Bone marrow (tissue), 2 donors: ENCODE measurements around the gene TSHZ3.

Source experiments
- DNase-seq, 2 donors: peaks; one replicate each; lab custom pipeline; 2025; lab: John Stamatoyannopoulos, UW

TSHZ3 gene

DNA sequence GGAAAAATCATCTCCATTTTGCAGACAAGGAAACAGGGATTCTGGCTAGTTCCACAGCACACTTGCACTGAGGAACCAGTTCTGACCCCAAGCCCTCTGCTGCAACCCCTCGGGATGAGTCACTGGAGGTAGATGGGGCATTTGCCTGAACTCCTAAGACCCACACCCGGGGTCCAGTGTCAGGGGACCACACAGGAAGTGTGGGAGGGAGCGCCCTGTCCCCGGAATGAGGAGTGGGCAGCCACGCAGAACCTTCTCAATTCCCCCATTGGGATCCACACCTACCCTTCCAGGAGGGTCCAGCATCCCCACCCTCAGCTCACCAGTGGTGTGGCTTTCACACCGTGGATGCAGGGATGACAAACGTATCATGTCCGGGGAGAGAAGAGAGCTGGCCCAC lies 62.7 kb downstream of the TSHZ3 start:
- no peak for DNase-seq

DNA sequence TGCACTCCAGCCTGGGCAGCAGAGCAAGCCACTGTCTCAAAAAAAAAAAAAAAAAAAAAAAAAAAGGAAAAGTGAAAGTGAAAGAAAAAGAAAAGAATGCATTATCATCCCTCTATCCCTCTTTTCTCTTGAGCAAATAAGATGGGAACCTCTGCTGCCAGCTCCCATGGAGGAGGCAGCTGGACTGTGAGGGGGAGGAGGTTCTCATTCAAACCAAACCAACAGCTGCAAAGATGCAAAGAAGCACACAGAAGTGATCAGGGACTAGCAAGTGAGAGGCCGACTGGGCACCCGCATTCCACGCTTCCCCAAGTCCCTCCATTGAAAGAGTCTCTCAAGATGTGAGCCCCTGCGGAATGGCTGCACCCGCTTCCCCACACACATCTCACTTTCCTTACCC lies 63.5 kb downstream of the TSHZ3 start:
- no peak for DNase-seq

DNA sequence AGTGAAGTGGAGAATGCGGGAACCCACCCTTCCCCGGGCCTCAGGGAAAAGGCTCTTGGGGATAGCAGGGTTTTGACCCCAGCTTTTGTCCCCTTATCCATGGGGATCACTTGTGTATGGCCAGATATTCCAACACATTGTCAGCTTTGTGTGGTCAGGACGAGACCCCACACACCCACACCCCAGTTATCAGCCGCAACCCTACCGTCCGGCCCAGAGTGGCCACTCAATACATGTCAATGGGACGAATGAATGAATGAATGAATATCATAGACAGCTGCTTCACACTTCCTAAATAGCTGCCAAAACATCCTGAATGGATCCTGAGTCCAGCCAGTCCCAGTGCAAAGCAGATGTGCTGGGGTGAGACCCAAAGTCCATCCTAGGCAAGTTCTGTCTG lies 64.6 kb downstream of the TSHZ3 start:
- DNase-seq, result no peak

DNA sequence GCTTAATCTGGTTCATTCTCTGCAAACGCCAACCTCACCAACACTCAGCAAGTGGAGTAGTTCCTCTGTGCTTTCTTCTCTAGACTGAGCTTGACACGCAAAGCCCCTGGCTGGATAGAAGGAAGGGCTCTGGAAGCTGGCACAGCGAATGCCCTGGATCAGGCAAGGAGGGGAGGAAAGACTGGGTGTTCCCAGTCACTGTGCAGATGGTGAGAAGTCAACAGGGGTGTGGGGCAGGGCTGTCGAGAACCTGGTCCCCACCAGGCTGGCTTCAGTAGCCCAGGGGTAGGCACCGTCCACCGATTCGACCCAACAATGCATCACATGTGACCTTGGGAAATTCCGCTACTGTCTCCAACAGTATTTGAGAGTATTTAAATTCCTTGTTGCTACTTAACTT lies 65.5 kb downstream of the TSHZ3 start:
- DNase-seq, result no peak

DNA sequence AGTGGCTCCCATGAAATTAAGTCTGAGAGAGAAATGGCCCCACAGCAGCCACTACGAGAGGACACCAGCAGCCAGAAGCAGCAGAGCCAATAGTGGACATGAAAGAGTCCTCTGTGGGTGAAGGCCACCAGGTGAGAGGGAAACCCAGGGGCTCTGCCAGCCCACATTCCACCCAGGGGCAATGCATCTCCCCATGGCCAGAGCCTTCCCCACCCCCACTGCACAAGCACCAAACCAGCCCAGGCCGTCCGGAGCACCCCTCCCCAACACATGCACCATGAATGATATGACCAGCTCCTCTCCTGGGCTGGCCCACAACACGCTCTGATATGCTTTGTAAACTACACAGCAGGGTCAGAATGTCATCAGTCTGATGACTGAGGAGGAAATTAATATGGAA lies 66.9 kb downstream of the TSHZ3 start:
- DNase-seq, result no peak

DNA sequence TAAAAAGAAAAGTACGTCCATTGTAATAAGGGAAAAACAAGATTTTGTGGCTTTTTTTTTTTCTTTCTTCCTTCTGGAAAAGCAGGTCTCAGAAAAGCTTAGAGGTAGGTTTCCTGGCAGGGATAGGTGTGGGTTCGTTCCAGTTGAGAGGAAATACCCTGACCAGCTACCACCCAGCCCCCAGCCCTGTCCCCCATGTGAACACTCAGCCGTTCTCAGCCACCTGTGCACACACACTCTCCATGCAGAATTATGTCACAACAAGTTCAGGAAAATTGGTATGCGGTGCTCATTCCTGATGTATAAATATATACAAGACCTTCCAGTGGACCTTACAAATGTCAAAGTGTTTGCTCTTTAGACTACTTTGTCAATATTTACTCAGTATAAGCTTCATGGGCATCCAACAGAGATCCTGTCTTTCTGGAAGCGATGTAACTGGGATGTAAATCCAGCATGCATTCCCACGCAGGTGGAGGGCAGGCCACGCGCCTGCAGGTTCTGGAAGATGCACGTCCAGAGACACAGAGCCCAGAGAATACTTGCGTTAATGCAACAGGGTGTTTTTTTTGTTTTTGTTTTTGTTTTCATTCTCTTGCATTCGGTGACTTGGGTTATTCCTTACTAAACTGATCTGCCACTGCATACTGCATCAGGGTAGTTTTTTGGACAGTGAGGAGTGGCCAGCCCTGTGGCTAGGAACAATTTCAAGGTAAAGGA lies 68.8 kb downstream of the TSHZ3 start:
- DNase-seq, result no peak

DNA sequence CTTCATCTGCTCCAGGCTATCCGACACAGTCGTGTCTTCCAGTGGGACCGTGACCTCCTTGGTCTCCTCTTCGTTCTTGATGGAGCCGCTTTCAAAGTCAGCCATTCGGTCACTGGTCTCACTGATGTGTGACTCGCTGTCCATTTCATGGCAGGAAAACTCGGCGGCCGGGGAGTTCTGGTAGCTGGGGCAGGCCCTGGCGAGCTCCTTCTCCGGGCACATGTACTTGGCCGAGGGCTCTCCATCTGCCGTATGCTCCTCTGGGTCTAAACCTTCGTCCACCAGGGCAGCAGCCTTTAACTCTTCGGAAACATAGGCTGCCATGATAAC lies 69.8 kb downstream of the TSHZ3 start:
- no peak for DNase-seq

DNA sequence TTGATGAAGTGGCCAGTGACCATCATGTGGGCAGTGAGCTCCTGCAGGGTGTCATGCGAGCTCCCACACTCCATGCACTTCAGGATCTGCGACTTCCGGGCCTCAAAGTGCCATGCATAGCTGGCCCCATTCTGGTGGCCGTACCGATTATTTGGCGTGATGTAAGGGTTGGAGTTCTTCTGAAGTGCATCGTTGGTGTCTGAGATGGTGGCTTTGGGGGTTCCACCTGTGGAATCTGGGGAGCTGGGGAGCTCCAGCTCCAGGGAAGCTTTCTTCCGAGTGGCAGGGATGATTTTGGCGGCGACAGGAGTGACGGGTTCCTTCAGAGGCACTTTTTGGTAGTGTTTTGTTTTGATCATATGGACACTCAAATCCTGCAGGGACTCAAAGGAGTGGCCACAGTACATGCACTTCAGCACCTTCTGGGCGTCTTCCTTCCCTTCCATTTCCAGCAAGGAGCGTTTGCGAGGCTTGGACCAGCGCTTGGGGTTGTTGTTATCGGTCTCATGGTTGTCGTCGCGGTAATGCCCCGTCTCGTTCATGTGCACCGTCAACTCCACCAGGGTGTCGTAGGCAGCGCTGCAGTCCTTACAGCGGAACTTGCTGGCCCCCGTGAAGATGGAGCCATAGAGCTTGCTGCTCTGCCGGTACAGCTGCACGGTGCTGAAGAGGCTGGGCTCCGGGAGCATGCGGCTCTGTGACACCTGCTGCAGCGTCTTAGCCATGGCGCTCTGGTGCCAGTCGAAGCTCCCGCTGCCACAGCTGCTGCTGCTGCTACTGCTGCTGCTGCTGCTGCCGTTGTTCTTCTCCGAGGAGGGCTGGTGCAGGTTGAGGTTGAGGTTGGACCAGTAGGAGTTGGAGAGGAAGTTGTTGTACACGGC lies 70.4 kb downstream of the TSHZ3 start:
- no peak for DNase-seq

DNA sequence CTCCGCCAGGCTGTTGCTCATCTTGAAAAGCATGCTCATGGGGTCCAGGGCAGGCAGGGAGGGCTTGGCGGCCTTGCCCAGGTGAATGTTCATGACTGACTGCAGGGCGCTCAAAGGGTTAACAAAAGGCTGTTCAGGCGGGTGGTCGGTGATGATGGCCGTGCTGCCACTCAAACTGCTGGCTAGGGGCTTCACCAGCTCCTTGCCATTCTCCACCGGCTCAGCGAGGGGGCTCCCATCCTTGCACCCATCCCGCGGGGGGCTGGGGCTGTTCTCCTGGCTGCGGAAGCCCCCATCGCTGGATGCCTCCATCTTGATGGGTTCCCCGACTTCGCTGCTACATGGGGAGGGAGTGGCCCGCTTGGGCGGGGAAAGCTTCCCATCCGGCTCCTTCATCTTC lies 71.7 kb downstream of the TSHZ3 start:
- DNase-seq, result no peak

DNA sequence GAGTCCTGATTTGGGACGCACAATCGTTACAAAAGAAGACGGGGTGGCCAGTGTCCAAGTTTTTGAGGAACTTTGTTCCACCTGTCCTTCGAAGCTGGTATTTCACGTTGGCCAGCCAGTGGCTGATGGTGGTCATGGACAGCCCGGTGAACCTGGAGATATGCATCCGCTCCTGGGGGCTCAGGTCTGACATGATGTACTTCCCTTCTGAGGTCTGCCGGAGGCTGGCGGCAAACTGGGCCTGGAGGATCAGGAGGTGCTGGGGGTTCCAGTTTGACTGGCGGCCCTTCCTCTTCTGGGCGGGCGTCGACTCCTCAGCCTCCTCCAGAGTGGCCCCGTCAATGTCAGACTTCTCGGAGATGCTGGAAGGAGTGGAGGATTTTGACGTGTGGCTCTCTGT lies 72.4 kb downstream of the TSHZ3 start:
- no peak for DNase-seq

DNA sequence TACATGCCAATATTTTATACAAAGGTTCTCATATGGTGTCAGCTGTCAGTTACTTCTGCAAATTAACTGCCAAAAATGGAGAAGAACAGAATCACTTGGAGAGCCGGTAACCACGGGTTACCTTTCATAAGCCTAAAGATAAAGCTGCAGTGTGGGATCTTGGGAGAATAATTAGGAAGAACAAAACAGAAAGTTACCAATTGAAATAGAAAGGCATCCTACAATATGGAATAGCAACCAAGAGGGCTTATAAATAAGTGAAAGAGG lies 74.2 kb downstream of the TSHZ3 start:
- no peak for DNase-seq

DNA sequence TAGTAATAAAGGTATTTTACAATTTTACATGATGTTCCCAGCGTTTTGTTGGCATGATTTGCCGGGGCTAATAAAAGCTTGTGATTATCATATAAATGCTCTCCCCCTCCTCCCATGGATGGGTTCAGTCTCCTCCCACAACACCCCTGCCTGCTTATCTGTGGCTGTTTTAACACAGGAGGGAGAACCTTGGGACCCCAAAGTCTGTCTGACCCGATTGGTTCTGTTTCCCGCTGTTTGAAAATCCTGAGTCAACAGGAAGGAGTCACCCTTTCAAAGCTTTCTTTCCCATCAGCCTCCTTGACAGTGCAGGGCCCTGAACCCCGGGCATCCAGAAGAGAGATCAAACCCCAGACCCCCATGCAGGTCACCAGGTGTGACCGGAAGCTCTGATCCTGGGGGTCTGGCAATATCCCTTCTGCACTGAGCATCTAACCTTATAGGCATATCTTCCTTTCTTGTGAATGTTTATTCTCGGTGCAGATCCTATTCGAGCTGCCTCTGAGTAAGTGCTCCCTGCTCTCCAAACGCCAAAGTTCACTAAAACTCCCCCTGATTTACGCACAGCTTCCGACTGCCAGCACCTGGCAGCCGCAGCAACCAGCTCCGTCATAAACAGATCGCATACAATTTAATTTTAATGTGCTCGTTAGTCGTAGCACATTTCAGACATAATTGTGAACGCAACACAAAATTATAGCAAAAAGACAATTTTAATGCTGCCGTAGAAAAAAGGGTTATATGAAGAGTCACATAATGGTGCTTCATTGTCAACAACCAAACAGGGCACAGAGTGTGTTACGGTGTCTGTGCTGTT lies 74.8 kb downstream of the TSHZ3 start:
- DNase-seq, result no peak

DNA sequence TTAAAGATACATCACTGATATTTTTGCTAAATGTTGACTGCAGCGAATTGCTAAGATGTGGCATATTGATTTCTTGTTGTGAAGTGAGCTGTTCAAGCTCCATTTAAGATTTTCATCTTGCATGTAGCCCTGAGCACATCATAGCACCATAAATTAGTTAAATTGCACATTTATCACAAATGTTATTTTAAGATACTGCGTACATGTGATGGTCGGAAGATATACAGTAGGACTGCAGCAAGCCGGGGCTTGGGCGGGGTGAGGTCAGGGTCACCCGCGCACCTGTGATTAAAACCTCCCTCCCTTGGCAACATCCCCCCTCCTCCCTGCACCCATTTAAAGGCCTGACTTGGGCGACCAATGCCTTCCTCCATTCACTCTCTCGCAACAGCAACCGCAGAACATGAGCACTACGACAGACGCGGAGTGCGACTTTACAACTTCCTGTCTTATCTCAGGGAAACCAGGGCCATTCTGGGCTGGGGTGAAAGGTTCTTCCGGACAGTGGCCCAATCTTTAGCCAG lies 76.6 kb downstream of the TSHZ3 start:
- DNase-seq, result no peak

DNA sequence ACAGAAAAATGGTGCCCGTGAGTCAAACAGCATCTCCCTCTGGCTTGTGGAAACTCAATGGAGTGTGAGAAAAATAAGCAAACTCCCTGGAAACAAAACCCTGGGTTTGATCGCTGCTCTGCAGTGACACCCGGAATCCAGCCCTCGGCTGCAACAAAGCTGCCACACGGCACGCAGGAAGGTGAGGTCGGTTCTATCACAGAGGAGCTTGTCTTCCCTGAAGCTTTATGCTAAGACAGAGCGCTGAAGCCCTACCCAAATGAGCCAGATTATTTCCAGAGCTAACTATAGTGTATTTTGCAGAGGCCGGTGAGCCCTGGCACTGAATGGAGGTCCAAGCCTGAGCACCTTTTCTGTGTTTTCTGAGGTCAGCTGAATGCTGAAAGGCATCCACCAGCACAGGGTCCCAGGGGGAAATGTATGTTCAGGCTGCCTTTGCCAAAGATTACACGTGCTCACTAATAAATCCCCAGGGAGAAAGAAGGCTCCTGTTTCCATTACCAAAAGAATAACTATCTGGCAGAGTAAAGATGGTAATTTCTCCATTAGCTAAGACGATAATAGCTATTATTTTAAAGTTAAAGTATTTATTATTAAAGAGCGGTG lies 77.8 kb downstream of the TSHZ3 start:
- DNase-seq, result no peak

DNA sequence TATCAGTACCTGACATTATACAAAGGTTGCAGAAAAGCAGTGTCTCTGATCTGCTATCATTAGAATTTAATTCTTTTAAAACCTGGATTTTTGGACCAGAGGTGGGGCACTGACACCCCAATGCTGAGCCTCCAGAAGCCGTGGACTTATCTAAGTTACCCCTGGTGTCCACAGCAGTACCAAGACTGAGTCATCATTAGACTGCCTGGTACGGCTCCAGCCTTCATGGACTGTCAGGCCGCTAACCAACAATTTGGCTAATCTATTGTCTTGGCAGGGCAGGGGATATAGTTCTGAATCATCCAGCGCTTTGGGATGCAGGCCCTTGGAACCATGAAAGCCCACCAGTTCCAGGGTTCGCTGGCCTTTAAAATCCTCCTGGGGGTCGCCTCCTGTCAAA lies 78.3 kb downstream of the TSHZ3 start:
- DNase-seq, result no peak

DNA sequence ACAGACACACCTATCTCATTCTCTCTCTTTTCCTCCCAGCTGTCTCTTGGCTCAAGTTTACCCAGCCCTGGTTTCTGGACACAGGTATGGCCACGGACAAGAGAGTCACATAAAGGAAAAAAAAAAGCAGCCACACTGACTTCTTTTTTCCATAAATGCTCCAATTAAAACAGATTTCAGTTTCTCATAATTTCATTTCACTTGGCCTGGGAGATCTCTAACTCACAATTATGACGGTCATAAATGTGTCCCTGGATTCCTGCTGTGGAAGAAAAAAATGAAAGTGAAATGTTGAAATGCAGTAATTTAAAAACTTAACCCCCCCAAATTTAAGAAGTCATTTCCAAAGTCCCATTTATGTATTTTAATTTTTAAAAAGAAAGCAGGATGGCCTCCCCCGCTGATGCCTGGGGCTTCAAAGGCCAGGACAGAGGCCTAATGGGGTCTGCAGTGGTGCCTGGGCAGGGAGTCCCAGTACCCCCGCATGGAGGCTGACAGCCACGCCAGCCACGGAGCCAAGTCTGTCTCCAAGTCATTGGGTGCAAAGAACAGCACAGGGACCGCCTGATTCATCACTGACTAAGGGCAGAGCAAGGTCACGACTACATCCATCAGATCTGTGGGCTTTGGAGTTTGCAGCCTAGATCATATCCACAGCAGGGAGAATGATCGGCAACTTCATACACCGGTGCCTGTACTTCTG lies 79.7 kb downstream of the TSHZ3 start:
- DNase-seq, result no peak

DNA sequence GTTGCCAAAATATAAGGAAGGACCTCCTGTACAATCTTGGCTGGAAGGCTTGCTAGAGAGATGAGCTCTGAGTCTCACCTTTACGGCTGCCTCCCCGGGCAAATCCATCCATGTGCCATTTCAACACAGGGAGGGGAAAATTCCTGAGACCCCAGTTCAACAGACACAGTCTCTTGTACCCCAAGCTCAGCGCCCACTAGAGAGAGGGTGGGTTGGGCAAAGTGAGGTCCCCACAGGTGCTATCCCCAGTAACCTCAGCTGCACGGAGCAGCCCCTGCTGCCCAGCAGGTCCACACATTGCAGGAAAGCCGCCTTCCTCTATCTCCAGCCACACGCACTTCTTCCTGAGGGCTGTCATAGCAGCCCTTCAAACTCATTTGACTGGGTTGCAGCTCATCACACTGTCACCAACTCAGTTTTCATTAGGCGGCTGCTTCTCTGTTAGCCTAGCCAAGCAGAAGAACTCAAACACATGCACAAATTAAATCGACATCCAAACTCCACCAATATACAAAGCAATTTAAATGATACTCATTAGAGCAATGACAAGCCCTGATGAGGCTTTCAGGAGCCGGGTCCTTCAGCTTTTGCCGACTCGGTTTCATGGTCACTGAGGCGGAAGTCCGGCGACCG lies 80.4 kb downstream of the TSHZ3 start:
- DNase-seq, result no peak

DNA sequence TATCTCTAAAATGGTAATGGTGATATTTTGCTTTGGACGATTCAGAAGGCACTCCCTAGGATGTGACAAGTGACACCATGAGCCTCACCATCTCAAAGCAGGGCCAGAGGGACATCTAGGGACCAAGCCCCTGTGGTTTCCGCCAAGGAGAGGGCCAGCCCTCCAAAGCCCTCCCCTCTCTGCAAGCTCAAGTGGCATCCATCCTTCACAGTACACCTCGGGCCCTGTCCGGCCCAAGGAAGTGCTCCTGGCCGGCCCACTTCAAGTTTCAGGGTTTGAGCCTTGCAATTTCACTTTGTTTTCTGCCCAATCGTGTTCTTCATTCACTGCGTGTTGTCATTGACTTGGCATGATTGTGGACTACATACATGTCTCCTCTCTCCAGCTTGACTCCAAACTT lies 82.5 kb downstream of the TSHZ3 start:
- DNase-seq, result no peak

DNA sequence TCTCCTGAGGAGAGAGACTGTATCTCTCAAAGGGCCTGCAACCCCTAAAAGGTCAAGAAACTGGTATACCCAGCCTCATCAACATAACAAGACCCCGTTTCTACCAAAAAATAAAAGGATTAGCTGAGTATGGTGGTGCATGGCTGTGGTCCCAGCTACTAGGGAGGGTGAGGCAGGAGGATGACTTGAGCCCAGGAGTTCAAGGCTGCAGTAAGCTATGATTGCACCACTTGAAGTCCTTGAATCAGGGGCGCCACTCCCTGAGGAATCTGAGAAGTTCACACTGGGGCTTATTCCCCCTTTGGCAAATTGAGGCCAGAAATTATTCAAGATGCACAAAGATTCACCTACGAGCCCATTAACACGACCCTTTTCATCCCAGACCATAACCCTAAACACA lies 83.0 kb downstream of the TSHZ3 start:
- DNase-seq, result no peak

DNA sequence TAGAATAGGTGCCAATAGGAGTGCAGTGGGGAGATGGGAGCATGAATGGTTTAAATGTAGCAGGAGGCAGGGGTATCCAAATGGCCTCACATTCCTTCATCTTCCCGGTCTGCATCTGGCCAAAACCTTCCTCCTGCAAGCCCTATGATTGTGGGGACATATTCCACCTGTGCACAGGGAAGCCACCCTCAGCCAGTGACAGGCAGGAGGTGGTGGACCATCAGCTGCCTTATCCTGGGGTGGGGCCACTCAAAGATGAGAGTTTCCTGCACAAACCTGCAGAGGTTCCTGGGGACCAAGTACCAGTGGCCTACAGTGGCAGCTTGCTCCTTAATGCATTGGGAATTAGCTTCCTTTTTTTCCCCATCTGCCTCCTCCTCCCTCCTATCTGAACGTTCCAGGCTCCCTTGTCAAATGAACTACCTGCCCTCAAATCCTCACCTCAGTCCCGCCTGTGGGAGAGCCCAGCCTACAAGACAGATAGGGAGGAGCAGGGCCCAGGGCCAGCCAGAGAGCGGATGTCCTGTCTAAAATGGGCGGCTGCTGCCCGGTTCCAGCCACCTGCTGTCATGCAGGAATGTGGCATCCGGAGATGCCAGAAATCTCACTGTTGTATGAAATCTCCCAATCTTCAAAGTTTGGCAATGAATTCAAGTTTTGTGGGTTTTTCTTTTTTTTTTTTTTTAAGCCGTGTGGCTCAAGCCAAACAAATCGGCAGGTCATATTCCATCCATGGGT lies 85.0 kb downstream of the TSHZ3 start:
- no peak for DNase-seq

DNA sequence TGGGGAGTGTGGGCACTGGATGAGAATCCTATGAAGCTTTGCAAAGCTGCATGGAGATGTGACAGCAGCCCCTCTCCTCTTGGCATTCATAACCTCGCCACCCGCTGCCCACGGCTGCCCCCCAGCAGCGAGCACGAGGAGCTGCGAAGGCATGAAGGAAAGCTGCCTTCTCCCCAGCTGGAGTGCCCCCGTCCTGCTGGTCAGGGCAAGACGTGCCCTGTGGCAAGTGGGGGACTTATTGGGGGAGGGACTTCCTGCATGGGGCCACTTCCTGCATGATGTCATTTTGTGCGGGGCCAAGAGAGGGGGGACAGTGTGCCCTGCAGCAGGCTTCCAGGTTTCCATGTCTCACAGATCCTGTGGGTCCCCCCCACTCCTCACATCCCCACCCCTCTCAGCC lies 85.9 kb downstream of the TSHZ3 start:
- no peak for DNase-seq
